ENCODE data around the gene IPO7.
"Not testable (repeated sequence)": the region's sequence is repeated elsewhere in the genome, so short reads cannot be mapped to it uniquely, and the experiment has no call there.

IPO7 gene

GRCh38 chr11:9399466-9399865 lies 15.0 kb downstream of the IPO7 start:
- DNase-seq: no peak

- DNase-seq: not testable (repeated sequence)
These were observed 17.4 kb downstream of the IPO7 start for GRCh38 chr11:9401884-9402283.

- DNase-seq: no peak
These were observed 44.3 kb downstream of the IPO7 start for GRCh38 chr11:9428706-9429105.

- no peak for DNase-seq
These were observed 54.2 kb downstream of the IPO7 start for GRCh38 chr11:9438611-9439010.

- DNase-seq: no peak
These were observed 61.8 kb downstream of the IPO7 start for GRCh38 chr11:9446230-9446629.

- no peak for DNase-seq
These were observed 64.3 kb downstream of the IPO7 start for GRCh38 chr11:9448576-9449352.

GRCh38 chr11:9452023-9452422 lies 67.6 kb downstream of the IPO7 start:
- not testable (repeated sequence) for DNase-seq

- DNase-seq: no peak
These were observed 71.3 kb downstream of the IPO7 start for GRCh38 chr11:9455722-9456121.

- peak; percentile 30 for DNase-seq
These were observed 75.3 kb downstream of the IPO7 start for GRCh38 chr11:9459667-9460321.

- peak; percentile 100 for DNase-seq
These were observed 76.0 kb downstream of the IPO7 start, which contains the start of gene ZNF143 for GRCh38 chr11:9460322-9461062. Gene ZNF143 (plus strand): TSS chr11:9461012. CDS start chr11:9471309, 10,297 bp downstream.

GRCh38 chr11:9461063-9461759 lies 76.8 kb downstream of the IPO7 start:
- DNase-seq: peak; percentile 80

GRCh38 chr11:9461760-9462134 lies 77.3 kb downstream of the IPO7 start:
- DNase-seq: peak; percentile 19

GRCh38 chr11:9462172-9462799 lies 77.8 kb downstream of the IPO7 start:
- DNase-seq: no peak

GRCh38 chr11:9462806-9463537 lies 78.5 kb downstream of the IPO7 start:
- no peak for DNase-seq

- no peak for DNase-seq
These were observed 86.3 kb downstream of the IPO7 start for GRCh38 chr11:9470765-9471164.

GRCh38 chr11:9473408-9473807 lies 89.0 kb downstream of the IPO7 start:
- no peak for DNase-seq

GRCh38 chr11:9479899-9480298 lies 95.4 kb downstream of the IPO7 start:
- no peak for DNase-seq

- no peak for DNase-seq
These were observed 104.8 kb downstream of the IPO7 start for GRCh38 chr11:9489080-9489765.

- DNase-seq: no peak
These were observed 105.9 kb downstream of the IPO7 start for GRCh38 chr11:9490376-9490775.

GRCh38 chr11:9493492-9493891 lies 109.0 kb downstream of the IPO7 start:
- DNase-seq: no peak

- DNase-seq: no peak
These were observed 109.9 kb downstream of the IPO7 start for GRCh38 chr11:9494316-9494715.

Measured in CD4-positive, alpha-beta T cell treated with Interleukin-17A for 4 hours (primary cell).